Measurements from ENCODE around the gene MOSMO. TPM values are rescaled to one million over a fixed set of nuclear protein-coding genes. Genes with fewer than 3 reads are reported as not detected.

Gene MOSMO
- total and polyA plus RNA-seq, 2 of the 13 experiments (the other 11 are each of a cell fraction or from before 2014, with no cell fraction given): 26.7 to 32.6 TPM

- H4K20me1 ChIP-seq (ENCODE audit: insufficient read depth, low read length): no peaks in the 10 kb centered on the region
- H3K36me3 ChIP-seq (replicated peaks in 1 of 2; ENCODE audit: control insufficient read depth in 1 of 2, insufficient read depth in 2 of 2, low read length in 2 of 2): no peaks in the 10 kb centered on the region
- no peak for ATAC-seq
- no peak for DNase-seq (ENCODE audit: low spot score)
- ChIA-PET POLR2A (interaction anchor here (1.1 to 2.7 kb wide), 2 partner anchors 10 to 14 kb away, joined by 3 to 8 read pairs; no protein-coding TSS in a partner anchor), CTCF (ENCODE audit: low intra/inter-chr PET ratio, low total read pairs) (no interaction called here)
- WGBS (ENCODE audit: low lambda C conversion rate): 96% methylated on average over 4 of the region's 4 CpGs
- H3K9me3 ChIP-seq (ENCODE audit: low read length): no peaks in the 10 kb centered on the region
- no peak overlapping the region for H2AFZ ChIP-seq (ENCODE audit: low read length)
- H3K4me1 ChIP-seq (ENCODE audit: insufficient read depth, low read length): peaks cover 39% of the 10 kb centered on the region
- in situ Hi-C loops (cut with HindIII; ENCODE audit: extremely low pct_ligation_motif_present, low pct_unique_long_range_greater_than_20kb) (no loop called here), intact Hi-C loops (cut with micrococcal nuclease; ENCODE audit: unreplicated experiment) (no loop called here)
- H3K27ac ChIP-seq (ENCODE audit: extremely low read length, insufficient read depth, low read length): no peak overlapping the region
- no peak for FAIRE-seq
- H3K79me2 ChIP-seq (ENCODE audit: insufficient read depth, low read length): peaks cover 89% of the 10 kb centered on the region
- H3K27me3 ChIP-seq (ENCODE audit: control insufficient read depth in 1 of 2, insufficient read depth in 2 of 2, low read length in 2 of 2): no peaks in the 10 kb centered on the region
- H3K4me3 ChIP-seq (replicated peaks in 1 of 3; ENCODE audit: insufficient read depth in 1 of 3, low read depth in 2 of 3, low read length in 3 of 3): no peak overlapping the region
- no TSS peak for BruUV-seq (replicated peaks)
- TF ChIP-seq FOXC1 (CRISPR knock-in tag; IDR thresholded peaks at IDR 0.05; ENCODE audit: borderline replicate concordance): no peak
- TF ChIP-seq CEBPB (IDR thresholded peaks at IDR 0.05; ENCODE audit: borderline replicate concordance, low read depth, low read length): peak; percentile 23; the same call in 1 of the 2 replicates
- no peak for TF ChIP-seq ZNF883 (CRISPR knock-in tag; IDR thresholded peaks at IDR 0.05; ENCODE audit: not compliant biosample characterization)
- TF ChIP-seq MBD4 (IDR thresholded peaks at IDR 0.05; ENCODE audit: borderline replicate concordance, low read length): no peak
- no peak for TF ChIP-seq CENPT (CRISPR knock-in tag; IDR thresholded peaks at IDR 0.05; ENCODE audit: low read depth)
- H3K4me2 ChIP-seq (ENCODE audit: low read depth, low read length): no peak overlapping the region
- H3K9ac ChIP-seq (ENCODE audit: insufficient read depth, low read depth, low read length): no peak overlapping the region
Observed at GRCh38 chr16:22016927-22017326, 9.0 kb downstream of the MOSMO start.

GRCh38 chr16:22018559-22018958 lies 10.6 kb downstream of the MOSMO start:
- Histone ChIP-seq H3K4me2 (ENCODE audit: low read depth, low read length) (no peak overlapping the region), H3K36me3 (replicated peaks in 1 of 2; ENCODE audit: control insufficient read depth in 1 of 2, insufficient read depth in 2 of 2, low read length in 2 of 2) (no peaks in the 10 kb centered on the region), H3K9me3 (ENCODE audit: low read length) (no peaks in the 10 kb centered on the region), H4K20me1 (ENCODE audit: insufficient read depth, low read length) (no peaks in the 10 kb centered on the region), H3K4me3 (replicated peaks in 1 of 3; ENCODE audit: insufficient read depth in 1 of 3, low read depth in 2 of 3, low read length in 3 of 3) (no peak overlapping the region), H3K9ac (ENCODE audit: insufficient read depth, low read depth, low read length) (no peak overlapping the region), H2AFZ (ENCODE audit: low read length) (no peak overlapping the region), H3K27ac (ENCODE audit: extremely low read length, insufficient read depth, low read length) (no peak overlapping the region), H3K27me3 (ENCODE audit: control insufficient read depth in 1 of 2, insufficient read depth in 2 of 2, low read length in 2 of 2) (no peaks in the 10 kb centered on the region), H3K4me1 (ENCODE audit: insufficient read depth, low read length) (peaks cover 28% of the 10 kb centered on the region), H3K79me2 (ENCODE audit: insufficient read depth, low read length) (peaks cover 83% of the 10 kb centered on the region)
- ChIA-PET CTCF (ENCODE audit: low intra/inter-chr PET ratio, low total read pairs) (no interaction called here), POLR2A (interaction anchor here (2.7 kb wide), 1 partner anchor 11 kb away, joined by 8 read pairs; no protein-coding TSS in a partner anchor)
- no TSS peak for BruUV-seq (replicated peaks)
- intact Hi-C loops (cut with micrococcal nuclease; ENCODE audit: unreplicated experiment) (no loop called here), in situ Hi-C loops (cut with HindIII; ENCODE audit: extremely low pct_ligation_motif_present, low pct_unique_long_range_greater_than_20kb) (no loop called here)
- 98% methylated on average over 1 of the region's 1 CpG for WGBS (ENCODE audit: low lambda C conversion rate)
- no peak for DNase-seq (ENCODE audit: low spot score)
- no peak for FAIRE-seq
- ATAC-seq: no peak
- TF ChIP-seq KLF9 (CRISPR knock-in tag; IDR thresholded peaks at IDR 0.05; ENCODE audit: low read depth): no peak
- TF ChIP-seq KDM5B (CRISPR knock-in tag; IDR thresholded peaks at IDR 0.05; ENCODE audit: borderline replicate concordance): no peak
- no peak for TF ChIP-seq ONECUT2 (CRISPR knock-in tag; IDR thresholded peaks at IDR 0.05)
- TF ChIP-seq, protein P1, sequence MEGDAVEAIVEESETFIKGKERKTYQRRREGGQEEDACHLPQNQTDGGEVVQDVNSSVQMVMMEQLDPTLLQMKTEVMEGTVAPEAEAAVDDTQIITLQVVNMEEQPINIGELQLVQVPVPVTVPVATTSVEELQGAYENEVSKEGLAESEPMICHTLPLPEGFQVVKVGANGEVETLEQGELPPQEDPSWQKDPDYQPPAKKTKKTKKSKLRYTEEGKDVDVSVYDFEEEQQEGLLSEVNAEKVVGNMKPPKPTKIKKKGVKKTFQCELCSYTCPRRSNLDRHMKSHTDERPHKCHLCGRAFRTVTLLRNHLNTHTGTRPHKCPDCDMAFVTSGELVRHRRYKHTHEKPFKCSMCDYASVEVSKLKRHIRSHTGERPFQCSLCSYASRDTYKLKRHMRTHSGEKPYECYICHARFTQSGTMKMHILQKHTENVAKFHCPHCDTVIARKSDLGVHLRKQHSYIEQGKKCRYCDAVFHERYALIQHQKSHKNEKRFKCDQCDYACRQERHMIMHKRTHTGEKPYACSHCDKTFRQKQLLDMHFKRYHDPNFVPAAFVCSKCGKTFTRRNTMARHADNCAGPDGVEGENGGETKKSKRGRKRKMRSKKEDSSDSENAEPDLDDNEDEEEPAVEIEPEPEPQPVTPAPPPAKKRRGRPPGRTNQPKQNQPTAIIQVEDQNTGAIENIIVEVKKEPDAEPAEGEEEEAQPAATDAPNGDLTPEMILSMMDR (CRISPR knock-in tag; IDR thresholded peaks at IDR 0.05): no peak
- no peak for TF ChIP-seq ZNF564 (CRISPR knock-in tag; IDR thresholded peaks at IDR 0.05)
- no peak for TF ChIP-seq BATF2 (CRISPR knock-in tag; IDR thresholded peaks at IDR 0.05)
- TF ChIP-seq, protein P2, sequence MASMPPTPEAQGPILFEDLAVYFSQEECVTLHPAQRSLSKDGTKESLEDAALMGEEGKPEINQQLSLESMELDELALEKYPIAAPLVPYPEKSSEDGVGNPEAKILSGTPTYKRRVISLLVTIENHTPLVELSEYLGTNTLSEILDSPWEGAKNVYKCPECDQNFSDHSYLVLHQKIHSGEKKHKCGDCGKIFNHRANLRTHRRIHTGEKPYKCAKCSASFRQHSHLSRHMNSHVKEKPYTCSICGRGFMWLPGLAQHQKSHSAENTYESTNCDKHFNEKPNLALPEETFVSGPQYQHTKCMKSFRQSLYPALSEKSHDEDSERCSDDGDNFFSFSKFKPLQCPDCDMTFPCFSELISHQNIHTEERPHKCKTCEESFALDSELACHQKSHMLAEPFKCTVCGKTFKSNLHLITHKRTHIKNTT (CRISPR knock-in tag; IDR thresholded peaks at IDR 0.05): no peak

All from HepG2 (cell line).